AG20443 (cell line): ENCODE measurements around the gene UTF1.
"Not testable (repeated sequence)": the region's sequence is repeated elsewhere in the genome, so short reads cannot be mapped to it uniquely, and the experiment has no call there.

ENCODE experiments used
- DNase-seq: peaks from one replicate; pipeline ENCODE4 v3.0.0; 2012; ENCODE audit warnings: low spot score, mixed read lengths

UTF1 gene

DNA sequence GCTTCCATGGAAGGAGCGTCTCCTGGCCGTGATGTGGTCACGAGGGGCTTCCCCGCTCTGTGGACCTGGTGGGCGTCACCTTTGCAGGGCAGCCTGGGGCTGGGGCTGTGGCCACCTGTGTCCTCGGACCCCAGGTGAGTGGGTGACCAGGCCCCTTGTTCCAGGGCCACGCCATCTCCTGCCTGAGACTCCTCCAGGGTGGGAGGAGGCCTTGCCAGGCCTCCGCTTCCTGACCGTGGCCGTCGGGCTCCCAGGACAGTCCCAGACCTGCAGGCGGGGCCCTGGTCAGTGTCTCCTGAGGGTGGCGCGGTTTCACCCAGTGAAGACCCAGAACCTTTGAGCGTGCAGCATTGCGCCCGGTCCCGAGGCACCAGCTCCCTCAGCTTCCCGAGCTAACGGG, 20.4 kb upstream of the UTF1 start:
- DNase-seq, result no peak

DNA sequence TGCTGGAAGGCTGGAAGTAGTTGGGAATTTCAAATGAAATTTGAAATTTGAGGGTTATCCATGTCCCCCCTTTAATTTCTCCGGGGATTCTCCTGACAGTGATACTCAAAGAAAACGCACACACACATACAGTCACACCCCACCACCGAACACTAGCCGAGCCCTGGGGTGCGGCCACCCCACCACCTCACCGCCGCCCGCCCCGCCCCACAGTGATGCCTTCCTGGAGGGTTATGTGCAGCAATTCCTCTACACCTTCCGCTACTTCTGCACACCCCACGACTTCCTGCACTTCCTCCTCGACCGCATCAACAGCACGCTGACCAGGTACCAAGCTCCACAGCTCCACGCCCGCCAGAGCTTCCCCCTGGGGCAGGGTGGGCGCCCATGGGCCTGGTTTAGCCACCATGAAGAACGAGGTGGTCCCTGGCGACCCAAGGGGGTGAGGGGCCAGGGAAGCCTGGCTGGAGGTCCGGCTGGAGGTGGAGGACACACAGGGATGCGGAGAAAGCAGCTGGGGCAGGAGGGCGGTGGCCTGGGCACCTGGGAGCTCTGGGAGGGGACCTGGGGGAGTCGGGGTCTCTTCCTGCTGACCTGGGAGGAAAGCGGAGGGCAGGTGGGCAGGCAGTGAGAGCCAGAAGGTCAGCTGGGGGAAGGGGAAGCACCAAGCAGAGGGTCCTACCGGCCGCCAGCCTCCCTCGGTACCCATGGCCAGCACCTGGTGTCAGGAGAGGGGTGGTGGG, 19.4 kb upstream of the UTF1 start:
- DNase-seq, result no peak

DNA sequence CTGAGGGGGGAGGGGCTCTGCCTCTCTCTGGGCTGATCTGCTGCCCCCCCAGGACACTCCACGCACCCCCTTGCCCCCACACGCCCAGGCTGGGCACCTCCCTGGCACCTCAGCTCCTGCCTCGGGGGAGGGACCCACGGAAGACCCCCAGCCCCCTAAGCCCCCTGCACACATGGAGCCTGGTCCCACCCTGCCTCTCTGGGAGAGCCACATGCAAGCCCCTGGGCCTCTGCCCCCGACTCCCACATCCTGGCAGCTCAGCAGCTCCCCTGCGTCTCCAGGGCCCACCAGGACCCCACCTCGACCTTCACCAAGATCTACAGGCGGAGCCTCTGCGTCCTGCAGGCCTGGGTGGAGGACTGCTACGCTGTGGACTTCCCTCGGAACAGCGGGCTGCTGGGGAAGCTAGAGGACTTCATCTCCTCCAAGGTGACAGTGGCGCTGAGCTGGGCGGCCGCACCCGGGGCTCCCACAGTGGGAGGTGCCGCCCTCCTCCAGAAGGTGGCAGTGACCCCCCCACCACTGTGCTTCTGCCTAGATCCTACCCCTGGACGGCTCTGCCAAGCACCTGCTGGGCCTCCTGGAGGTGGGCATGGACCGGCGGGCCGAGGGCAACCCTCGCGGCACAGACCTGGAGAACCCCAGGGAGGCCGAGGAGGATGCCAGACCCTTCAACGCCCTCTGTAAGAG, 18.7 kb upstream of the UTF1 start:
- DNase-seq, result no peak

DNA sequence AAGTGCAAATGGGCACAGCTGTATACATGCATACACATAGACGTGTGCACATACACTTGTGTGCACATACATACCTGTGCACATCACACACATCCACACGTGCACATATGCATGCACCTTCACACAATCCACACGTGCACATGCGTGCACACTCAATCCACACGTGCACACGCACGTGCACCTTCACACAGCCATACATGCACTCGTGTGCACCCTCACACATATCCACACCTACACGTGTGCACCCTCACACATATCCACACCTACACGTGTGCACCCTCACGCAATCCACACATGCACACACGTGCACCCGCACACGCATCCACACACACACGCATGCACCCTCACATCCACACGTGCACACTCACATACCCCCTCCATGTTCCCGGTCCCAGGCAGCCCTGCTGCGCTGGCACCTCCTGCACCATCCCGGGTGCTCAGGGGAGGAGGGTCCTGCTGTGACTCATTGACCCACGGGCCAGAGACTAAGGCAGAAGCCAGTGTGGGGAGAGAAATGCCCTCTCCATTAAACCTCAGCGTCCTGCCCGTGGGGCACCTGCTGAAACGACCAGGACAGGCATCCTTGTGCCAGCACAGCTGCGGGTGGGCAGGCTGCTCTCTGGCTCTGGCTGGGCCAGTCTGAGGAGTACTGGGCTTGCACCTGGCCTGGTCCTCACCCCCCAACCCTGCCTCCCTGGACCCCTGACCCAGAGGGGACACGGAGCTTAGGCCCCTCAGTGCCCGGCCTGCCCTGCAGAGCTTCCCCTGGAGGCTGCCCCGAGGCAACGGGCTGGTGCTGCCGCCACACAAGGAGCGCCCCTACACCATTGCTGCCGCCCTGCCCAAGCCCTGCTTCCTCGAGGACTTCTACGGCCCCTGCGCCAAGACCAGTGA, 17.8 kb upstream of the UTF1 start:
- DNase-seq, result no peak

DNA sequence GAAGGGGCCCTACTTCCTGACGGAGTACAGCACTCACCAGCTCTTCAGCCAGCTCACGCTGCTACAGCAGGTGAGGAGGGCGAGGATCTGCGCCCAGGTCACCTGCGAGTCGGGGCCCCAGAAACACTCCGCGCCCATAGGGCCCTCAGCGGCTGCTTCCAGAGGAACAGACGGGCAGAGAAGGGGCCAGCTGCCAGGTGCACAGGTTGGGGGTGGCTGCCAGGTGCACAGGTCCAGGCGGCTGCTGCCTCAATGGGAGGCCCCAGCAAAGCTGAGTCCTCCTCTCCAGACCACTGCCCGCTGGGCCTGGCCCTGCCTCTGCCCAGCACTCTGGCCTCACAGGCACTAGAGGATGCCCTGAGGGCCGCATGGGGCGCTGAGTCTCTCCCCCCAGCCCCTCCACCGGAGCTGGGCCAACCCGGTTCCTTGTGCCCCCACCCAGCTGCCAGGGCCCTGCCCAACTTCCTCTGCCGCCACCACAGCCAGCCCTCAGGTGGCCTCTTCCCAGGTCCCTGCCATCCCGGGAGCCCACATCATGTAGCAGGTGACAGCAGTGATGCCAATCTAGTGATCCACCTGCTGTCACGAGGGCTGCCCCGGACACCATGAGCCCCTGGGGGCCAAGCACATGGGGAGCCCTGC, 17.0 kb upstream of the UTF1 start:
- no peak for DNase-seq

DNA sequence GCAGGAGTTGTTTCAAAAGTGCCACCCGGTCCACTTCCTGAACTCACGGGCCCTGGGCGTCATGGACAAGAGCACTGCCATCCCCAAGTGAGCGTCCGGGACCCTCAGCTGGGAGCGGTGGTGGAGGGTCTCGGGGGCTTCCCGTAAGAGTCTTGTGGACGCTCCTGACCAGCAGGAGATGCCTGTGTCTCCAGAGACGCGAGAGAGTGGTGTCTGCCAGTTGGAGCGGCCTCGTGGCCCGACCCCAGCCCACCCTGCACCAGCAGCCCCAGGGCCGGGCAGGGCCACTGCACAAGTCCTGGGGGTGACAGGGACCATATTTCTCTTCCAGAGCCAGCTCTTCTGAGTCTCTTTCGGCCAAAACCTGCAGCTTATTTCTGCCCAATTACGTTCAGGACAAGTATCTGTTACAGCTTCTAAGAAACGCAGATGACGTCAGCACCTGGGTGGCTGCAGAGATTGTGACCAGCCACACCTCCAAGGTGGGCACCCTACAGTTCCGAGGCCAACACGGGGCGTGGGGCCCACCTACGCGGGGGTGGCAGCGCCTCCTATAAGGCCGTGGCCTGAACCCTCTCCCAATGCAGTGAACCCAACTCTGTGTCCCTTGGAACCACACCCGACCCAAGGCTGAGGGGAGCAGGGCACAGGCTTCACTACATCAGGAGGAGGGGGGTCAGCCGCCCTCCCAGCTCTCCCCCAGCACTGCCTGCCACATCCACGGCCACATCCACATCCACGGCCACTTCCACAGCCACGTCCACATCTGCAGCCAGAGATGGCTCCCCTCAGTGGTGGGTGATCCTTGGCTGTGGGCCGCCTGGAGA, 16.2 kb upstream of the UTF1 start:
- no peak for DNase-seq

DNA sequence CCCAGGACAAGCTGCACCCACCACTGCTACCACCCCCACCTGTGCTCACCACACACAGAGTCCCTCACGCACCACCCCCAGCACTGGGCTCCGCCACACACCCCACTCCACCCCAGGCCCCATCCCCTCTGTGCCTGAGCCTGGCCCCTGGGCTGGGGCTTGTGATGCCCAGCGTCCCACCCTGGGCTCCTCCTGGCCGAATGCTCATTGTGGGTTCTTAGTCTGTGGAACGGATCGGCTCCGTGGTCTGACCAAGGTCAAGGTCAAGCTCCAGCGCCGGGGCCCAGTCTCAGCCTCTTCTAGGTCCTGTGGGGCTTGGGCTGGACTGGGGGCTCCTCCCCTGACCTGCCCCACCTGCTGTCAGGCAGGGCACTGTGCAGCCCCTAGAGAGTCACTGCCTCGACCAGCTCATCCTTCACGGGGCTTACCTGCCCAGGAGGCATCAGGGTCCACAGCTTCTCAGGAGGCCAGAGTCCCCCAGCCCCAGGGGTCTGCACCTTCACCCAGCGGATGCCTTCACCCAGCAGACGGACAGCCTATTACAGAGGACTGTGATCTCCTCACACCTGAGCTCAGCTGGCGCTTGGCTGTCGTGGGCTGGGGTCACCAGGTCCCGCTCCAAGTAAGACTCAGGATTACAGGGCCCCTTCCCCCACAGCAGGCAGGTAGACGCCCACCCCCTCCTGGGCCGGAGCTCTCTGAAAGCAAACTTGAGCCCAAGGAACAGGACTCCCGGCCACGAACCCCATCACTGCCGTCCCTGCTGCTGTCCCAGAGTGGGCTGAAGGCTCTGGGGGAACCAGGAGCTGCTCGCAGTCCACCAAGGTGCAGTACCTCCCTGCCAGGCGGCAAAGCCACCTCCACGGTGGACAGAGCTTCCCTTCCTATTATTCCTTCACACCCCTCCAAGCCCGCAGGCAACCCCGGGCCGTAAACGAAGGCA, 15.3 kb upstream of the UTF1 start:
- DNase-seq, result no peak

DNA sequence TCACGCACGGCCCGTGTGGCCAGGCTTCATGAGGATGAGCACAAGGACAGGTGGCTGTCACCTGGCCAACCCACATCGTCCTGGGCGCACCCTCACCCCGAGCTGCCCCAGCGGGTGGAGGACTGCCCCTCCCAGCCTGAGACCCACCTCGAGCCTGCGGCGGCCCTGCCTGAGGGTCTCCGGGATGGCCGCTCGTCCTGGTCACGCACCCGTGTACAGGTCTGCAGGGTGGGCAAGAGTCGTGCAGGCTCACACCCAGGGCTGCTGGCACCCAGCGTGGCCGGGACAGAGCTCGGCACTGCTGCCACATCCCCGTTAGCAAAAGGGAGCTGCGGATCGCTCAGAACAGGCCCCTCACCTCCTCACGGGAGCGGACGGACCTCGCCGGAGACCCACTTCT, 14.4 kb upstream of the UTF1 start:
- DNase-seq, result no peak

DNA sequence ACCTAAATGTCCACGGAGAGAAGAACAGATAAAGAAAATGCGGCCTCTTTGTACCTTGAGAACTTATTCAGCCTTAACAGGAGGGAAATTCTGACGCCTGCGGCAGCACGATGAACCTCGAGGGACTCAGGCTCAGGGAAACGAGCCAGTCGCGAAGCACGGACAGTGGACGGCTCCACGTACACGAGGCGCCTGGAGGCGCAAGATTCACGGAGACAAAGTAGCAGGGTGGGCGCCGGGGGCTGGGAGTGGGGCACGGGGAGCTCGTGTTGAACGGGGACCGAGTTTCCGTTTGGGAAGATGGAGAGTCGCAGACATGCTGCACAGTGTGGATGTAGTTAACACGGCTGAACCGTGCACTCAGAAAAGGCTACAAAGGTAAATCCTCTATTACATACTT, 13.2 kb upstream of the UTF1 start:
- no peak for DNase-seq

DNA sequence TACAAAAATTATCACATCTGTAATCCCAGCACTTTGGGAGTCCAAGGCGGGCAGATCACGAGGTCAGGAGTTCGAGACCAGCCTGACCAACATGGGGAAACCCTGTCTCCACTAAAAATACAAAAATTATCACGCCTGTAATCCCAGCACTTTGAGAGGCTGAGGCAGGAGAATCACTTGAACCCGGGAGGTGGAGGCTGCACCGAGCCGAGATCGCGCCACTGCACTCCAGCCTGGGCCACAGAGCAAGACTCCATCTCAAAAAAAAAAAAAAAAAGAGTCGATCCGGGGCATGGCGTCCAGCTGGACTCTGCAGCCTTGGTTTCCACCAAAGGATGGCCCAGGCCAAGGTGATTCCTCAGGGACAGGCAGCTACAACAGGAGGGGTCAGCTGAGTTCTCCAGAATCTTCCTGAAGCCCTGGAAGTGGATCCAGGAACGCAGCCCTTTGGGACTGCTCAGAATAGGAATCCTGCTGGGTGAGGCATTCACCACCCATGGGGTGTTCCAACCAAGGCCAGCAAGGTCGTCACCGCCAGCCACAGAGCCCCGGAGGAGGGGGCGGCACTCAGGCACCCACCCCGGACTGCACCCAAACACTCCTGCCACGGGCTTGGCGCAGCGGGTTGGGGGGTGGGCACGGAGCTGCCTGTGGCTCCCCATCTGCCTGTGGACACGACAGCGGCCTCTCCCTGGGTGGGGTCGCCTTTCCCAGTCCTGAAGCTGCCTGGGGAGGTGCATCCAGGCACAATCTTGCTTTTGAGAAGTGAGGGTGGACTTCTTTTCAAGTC, 12.0 kb upstream of the UTF1 start:
- no peak for DNase-seq

DNA sequence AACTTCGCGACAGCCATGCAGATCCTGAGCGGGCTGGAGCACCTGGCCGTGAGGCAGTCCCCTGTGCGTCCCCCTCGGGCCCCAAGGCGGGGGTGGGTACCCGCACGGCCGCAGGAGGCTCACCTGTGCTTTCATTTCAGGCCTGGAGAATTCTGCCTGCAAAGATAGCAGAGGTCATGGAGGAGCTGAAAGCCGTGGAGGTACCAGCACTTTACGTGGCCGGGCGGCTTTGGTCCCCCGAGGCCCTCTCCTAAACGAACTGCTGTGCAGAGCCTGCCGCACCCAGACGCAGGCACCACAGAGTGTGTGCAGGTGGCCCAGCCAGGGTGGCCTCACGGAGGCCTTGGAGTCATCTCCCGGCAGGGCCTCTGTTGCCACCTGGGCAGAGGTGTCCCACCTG, 11.1 kb upstream of the UTF1 start:
- DNase-seq, result no peak

DNA sequence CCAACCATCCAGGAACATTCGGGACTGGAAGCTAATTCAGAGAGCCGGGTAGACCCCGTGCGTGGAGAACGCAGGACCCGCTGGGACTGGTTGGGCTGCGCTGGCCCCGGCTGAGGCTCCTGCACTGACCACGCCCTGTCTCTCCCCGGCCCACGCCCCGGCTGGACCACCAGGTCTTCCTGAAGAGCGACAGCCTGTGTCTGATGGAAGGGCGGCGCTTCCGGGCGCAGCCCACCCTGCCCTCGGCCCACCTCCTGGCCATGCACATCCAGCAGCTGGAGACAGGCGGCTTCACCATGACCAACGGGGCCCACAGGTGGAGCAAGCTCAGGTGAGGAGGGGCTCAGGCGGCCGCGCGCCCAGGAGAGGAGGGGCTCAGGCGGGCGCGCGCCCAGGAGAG, 10.2 kb upstream of the UTF1 start:
- no peak for DNase-seq

DNA sequence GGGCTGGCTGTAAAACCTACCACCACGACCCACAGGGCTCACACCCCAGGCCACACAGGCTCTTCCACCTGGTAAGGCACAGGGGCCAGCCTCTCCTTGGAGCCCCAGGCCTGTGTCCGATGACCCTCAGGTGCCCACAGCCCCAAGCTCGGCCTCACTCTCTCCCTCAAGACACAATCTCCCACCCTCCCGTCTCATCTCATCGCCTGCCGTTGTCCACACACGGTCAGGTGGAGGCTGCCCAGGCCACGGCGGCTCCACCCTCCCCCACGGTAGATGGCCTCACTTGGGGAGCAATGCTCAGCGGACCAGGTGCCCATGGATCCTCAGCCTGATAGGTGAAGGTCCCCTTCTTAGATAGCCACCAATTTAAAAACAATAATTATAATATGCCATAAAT, 8.7 kb upstream of the UTF1 start:
- DNase-seq, result no peak

DNA sequence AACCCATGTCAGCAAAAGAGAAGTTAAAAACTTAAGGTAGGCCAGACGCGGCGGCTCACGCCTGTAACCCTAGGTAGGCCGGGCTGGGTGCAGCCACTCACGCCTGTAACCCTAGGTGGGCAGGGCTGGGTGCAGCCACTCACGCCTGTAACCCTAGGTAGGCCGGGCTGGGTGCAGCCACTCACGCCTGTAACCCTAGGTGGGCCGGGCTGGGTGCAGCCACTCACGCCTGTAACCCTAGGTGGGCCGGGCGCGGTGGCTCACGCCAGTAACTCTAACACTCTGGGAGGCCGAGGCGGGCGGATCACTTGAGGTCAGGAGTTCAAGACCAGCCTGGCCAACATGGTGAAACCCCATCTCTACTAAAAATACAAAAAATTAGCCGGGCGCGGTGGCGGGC, 8.3 kb upstream of the UTF1 start:
- not testable (repeated sequence) for DNase-seq

DNA sequence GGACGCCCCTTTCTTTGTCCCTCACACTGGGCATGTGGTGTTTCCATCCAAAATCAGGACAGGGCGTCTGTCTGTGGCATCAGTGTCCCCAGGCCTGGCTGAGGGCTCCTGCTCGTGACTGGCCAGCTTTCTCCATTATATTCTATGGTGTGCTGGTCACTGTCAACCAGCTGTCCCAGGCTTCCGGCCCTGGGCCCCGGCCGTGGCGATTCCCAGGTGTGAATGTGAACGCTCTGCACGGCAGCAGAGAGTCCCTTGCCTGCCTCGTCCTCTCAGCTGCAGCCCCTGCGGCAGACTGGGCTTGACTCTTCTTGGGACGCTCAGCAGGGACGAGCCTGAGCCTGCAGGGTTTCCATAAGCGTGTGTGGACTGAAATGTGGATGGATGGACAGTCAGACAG, 5.9 kb upstream of the UTF1 start:
- no peak for DNase-seq

DNA sequence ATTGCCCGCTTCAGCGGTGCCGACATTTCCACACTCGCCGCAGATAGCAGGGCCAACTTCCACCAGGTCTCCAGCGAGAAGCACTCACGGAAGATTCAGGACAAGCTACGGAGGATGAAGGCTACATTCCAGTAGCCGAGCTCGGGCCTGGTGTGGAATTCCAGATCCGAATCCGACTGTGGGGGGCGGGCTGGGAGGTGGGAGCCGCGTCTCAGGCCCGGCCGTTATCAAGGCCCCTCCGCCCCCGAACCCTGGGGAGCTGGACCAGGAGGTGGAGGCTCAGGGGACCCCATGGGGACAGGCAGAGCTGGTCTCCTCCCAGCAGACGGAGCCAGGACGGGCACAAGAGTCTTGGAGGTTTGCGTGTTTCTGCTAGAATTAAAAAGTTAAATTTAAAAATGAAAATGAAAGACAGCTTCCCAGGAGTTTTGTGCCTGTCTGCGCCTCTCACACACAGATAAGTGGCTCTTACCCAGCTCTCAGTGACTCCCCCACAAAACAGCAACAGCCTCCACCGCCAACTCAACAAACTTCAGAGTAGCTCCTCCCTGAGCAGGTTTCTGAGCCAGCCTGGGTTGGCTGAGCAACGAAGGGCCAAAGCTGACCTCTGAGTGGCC, 5.2 kb upstream of the UTF1 start:
- DNase-seq, result no peak

DNA sequence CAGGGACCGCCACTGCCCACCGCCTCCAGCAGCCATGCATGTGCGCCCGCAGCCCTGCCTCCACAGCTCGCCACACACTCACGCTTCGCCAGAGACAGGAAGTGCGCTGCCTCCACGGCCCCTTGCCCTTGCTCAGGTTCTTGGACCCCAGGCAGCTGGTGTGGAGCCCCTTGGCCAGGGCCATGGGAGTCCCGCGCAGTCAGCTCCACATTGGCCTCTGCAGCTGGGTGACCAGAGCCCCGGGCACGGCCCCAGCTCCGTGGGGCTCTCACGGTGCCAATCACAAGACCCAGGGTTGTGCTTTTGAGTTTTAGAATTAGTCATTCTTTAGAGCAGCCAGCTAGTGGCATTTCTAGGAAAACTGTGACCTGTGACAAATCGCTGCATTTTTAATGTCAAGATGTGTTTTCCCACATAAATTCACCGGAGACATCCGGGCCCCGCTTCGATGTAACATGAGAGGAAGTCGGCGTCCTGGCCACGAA, 4.3 kb upstream of the UTF1 start:
- no peak for DNase-seq

DNA sequence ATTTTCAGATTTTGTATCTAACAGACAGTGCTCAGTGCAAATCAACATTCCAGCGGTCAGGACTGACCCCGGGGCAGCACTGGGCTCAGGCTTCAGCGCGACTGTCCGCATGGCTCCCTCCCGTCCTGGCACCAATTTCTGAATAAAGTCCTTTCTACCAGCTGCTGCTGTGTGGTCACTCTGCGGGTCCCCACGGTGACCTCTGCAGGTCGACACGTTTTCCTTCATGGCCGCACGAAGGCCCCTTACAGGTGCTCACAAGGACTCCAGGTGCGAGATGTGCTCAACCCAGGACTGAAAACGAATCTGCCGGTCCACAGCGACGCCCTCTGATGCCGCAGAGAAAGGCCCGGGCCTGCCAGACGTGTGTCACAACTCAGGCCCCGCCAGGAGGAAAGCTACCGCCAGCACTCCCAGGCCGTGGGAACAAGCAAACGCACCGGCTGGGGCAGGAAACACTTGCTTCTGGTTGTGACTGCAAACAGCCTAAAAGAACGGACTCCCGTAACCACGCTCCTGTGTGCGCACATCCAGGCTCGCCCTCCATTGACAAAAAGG, 3.7 kb upstream of the UTF1 start:
- DNase-seq, result no peak

DNA sequence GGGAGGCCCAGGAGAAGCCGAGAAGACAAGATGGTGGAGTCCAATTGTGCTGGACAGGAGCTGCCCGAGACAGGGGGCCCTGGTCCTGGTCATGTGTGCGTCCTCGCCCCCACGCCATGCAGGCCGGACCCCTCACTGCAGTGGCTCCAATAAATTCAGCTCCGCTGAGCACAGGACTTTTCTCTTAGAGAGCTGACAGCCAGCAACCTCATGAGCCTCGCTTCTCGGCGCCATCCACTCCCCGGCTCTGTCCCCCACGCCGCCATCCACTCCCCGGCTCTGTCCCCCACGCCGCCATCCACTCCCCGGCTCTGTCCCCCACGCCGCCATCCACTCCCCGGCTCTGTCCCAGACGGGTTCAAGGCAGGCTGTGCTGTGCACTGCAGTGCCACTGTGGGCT, 2.8 kb upstream of the UTF1 start:
- no peak for DNase-seq
